GM18868 (cell line): ENCODE measurements around the gene SLC12A7.

Experiments
- ATAC-seq: cut with Tn5 transposase; IDR thresholded peaks from one replicate; pipeline ENCODE4 v1.9.1; 2021; ENCODE audit warnings: mild to moderate bottlenecking, moderate library complexity; ENCODE audit not compliant: unreplicated experiment

The SLC12A7 gene

GRCh38 chr5:1038417-1039209 is 73.2 kb downstream of the SLC12A7 start:
- no peak for ATAC-seq

- no peak for ATAC-seq
Measured at GRCh38 chr5:1037671-1038416, 74.0 kb downstream of the SLC12A7 start.

GRCh38 chr5:1037123-1037670 is 74.7 kb downstream of the SLC12A7 start:
- ATAC-seq: no peak

- no peak for ATAC-seq
Measured at GRCh38 chr5:1036504-1037122, 75.2 kb downstream of the SLC12A7 start.

- ATAC-seq: no peak
Measured at GRCh38 chr5:1035421-1036405, 76.2 kb downstream of the SLC12A7 start.

- ATAC-seq: no peak
Measured at GRCh38 chr5:1034986-1035385, 76.9 kb downstream of the SLC12A7 start.

- ATAC-seq: no peak
Measured at GRCh38 chr5:1034421-1034905, 77.4 kb downstream of the SLC12A7 start.

- ATAC-seq: no peak
Measured at GRCh38 chr5:1033606-1034420, 78.0 kb downstream of the SLC12A7 start.

GRCh38 chr5:1033178-1033577 is 78.7 kb downstream of the SLC12A7 start:
- ATAC-seq: no peak

- ATAC-seq: no peak
Measured at GRCh38 chr5:1032551-1033027, 79.3 kb downstream of the SLC12A7 start.

GRCh38 chr5:1032011-1032410 is 79.9 kb downstream of the SLC12A7 start:
- no peak for ATAC-seq

GRCh38 chr5:1031306-1031959 is 80.4 kb downstream of the SLC12A7 start:
- no peak for ATAC-seq

- ATAC-seq: no peak
Measured at GRCh38 chr5:1030801-1031271, 81.0 kb downstream of the SLC12A7 start.

GRCh38 chr5:1029945-1030625 is 81.8 kb downstream of the SLC12A7 start:
- ATAC-seq: no peak

GRCh38 chr5:1029282-1029944 is 82.5 kb downstream of the SLC12A7 start:
- no peak for ATAC-seq

- ATAC-seq: no peak
Measured at GRCh38 chr5:1028481-1029281, 83.2 kb downstream of the SLC12A7 start.
